Measurements from ENCODE around the gene TIGD6. TPM values are rescaled to one million over a fixed set of nuclear protein-coding genes. Genes with fewer than 3 reads are reported as not detected.
A peak's percentile ranks its signal among the peaks of the same experiment; 100 is the strongest.

Gene TIGD6
- total RNA-seq, 1 experiment from 2014 or later, result 2.1 TPM

DNA sequence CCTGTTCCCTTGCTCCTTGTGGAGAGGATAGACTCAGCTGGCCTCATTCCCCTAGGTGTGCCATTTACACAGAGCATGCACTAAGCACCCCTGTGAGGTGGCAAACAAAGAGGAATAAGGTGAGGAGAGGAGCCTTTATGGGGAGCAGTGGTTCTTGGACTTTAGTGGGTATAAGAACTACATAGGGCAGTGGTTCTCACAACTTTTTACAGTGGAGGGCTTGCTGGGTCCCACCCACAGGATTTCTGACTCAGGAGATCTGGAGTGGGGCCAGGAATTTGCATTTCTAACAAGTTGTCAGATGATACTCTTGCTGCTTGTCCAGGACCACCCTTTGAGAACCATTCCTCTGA, 43.9 kb upstream of the TIGD6 start:
- Mint-ChIP-seq H3K36me3 (peaks cover 72% of the 10 kb centered on the region), H3K27ac (no peak overlapping the region), H3K27me3 (ENCODE audit: low read depth) (no peaks in the 10 kb centered on the region), H3K4me1 (peaks cover 5% of the 10 kb centered on the region), H3K9me3 (no peaks in the 10 kb centered on the region), H3K4me3 (no peak overlapping the region)
- TF ChIP-seq, protein P1, sequence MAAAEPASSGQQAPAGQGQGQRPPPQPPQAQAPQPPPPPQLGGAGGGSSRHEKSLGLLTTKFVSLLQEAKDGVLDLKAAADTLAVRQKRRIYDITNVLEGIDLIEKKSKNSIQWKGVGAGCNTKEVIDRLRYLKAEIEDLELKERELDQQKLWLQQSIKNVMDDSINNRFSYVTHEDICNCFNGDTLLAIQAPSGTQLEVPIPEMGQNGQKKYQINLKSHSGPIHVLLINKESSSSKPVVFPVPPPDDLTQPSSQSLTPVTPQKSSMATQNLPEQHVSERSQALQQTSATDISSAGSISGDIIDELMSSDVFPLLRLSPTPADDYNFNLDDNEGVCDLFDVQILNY (CRISPR knock-in tag; IDR thresholded peaks at IDR 0.05), result no peak
- TF ChIP-seq, protein P2, sequence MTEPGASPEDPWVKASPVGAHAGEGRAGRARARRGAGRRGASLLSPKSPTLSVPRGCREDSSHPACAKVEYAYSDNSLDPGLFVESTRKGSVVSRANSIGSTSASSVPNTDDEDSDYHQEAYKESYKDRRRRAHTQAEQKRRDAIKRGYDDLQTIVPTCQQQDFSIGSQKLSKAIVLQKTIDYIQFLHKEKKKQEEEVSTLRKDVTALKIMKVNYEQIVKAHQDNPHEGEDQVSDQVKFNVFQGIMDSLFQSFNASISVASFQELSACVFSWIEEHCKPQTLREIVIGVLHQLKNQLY (CRISPR knock-in tag; IDR thresholded peaks at IDR 0.05), result no peak
- TF ChIP-seq MYBL2 (CRISPR knock-in tag; IDR thresholded peaks at IDR 0.05), result no peak
- no peak for TF ChIP-seq GTF2I (CRISPR knock-in tag; conservative IDR thresholded peaks at IDR 0.05)
- TF ChIP-seq JUN (CRISPR knock-in tag; IDR thresholded peaks at IDR 0.05), result no peak
- no peak for TF ChIP-seq ZNF138 (CRISPR knock-in tag; conservative IDR thresholded peaks at IDR 0.05)
- no peak for TF ChIP-seq GABPB1 (CRISPR knock-in tag; IDR thresholded peaks at IDR 0.05)
- TF ChIP-seq RORB (CRISPR knock-in tag; IDR thresholded peaks at IDR 0.05), result no peak
- no peak for TF ChIP-seq TEAD1 (CRISPR knock-in tag; IDR thresholded peaks at IDR 0.05)
- TF ChIP-seq, protein P3, sequence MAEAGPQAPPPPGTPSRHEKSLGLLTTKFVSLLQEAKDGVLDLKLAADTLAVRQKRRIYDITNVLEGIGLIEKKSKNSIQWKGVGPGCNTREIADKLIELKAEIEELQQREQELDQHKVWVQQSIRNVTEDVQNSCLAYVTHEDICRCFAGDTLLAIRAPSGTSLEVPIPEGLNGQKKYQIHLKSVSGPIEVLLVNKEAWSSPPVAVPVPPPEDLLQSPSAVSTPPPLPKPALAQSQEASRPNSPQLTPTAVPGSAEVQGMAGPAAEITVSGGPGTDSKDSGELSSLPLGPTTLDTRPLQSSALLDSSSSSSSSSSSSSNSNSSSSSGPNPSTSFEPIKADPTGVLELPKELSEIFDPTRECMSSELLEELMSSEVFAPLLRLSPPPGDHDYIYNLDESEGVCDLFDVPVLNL (CRISPR knock-in tag; IDR thresholded peaks at IDR 0.05; ENCODE audit: borderline replicate concordance, low read depth), result no peak
- TF ChIP-seq, protein P4, sequence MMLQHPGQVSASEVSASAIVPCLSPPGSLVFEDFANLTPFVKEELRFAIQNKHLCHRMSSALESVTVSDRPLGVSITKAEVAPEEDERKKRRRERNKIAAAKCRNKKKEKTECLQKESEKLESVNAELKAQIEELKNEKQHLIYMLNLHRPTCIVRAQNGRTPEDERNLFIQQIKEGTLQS (CRISPR knock-in tag; conservative IDR thresholded peaks at IDR 0.05), result no peak
- TF ChIP-seq JAZF1 (CRISPR knock-in tag; IDR thresholded peaks at IDR 0.05), result no peak
- no peak for TF ChIP-seq CBFB (CRISPR knock-in tag; IDR thresholded peaks at IDR 0.05; ENCODE audit: low read depth)
- TF ChIP-seq ATF1 (CRISPR knock-in tag; IDR thresholded peaks at IDR 0.05), result no peak
- ATAC-seq, result no peak
- POLR2A ChIA-PET, result no interaction called here
- CTCF ChIA-PET, result no interaction called here
- DNase-seq (ENCODE audit: low spot score), result no peak

DNA sequence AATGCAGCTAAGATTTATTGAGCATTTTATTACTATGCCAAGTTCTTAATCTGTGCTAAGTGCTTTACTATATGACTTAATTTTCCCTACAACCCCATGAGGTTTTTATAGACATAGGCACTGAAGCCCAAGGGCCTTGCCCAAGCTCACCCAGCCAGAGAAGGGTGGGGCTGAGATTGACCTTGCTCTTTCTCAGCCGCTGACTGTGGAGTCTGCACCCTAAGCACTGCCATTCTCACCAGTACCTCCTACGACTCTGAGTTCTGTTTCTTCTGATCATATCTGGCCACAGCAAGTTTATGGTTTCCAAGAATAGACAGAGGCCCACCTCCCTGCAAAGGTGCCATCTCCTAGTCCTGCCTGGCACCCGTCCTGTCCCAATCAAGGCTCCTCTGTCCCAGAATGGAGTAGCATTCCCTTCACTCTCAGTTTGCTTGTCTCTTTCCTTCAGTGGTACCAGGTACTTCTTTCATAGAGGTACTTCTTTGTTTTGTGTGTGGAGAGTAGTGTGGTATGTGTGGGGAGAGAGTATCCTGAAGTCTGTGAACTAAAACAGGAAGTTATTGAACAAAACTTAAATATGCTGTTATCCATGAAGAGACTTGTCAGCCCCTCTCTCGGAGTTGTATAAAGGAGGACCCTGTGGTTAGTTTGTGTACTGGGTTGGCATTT, 43.3 kb upstream of the TIGD6 start:
- POLR2A ChIA-PET, result no interaction called here
- peak overlapping the region; percentile 13; the same call in 1 of the 2 replicates for H3K27ac Mint-ChIP-seq
- no peak for DNase-seq (ENCODE audit: low spot score)
- TF ChIP-seq SMAD3 (CRISPR knock-in tag; IDR thresholded peaks at IDR 0.05; ENCODE audit: borderline replicate concordance) (no peak), NFE2L1 (CRISPR knock-in tag; IDR thresholded peaks at IDR 0.05) (no peak), ESRRA (CRISPR knock-in tag; IDR thresholded peaks at IDR 0.05; ENCODE audit: borderline replicate concordance) (no peak)
- no peak for ATAC-seq
- CTCF ChIA-PET, result no interaction called here
- peaks cover 67% of the 10 kb centered on the region for H3K36me3 Mint-ChIP-seq
- peaks cover 5% of the 10 kb centered on the region for H3K4me1 Mint-ChIP-seq
- no peak overlapping the region for H3K4me3 Mint-ChIP-seq
- no peaks in the 10 kb centered on the region for H3K27me3 Mint-ChIP-seq (ENCODE audit: low read depth)
- H3K9me3 Mint-ChIP-seq, result no peaks in the 10 kb centered on the region

DNA sequence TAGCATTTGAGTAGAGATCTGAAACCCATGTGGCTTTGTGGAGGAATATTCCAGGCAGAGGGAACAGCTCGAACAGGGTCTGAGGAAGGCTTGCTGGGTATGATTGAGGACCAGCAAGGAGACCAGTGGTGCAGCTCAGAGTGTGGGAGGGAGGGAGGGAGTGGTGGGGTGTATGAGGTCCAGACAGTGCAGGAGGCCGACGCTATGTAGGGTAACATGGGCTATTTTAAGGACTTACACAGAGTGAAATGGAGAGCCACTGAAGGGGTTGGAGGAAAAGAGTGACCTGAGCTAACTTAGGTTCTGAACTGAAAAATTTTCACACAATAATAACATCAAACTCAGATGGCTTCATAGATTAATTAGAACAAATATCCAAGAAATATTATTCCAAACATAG, 42.0 kb upstream of the TIGD6 start:
- H3K4me1 Mint-ChIP-seq, result peaks cover 5% of the 10 kb centered on the region
- no peaks in the 10 kb centered on the region for H3K27me3 Mint-ChIP-seq (ENCODE audit: low read depth)
- ChIA-PET CTCF (no interaction called here), POLR2A (no interaction called here)
- no peak overlapping the region for H3K4me3 Mint-ChIP-seq
- H3K9me3 Mint-ChIP-seq, result no peaks in the 10 kb centered on the region
- DNase-seq (ENCODE audit: low spot score), result no peak
- ATAC-seq, result no peak
- H3K27ac Mint-ChIP-seq, result no peak overlapping the region
- H3K36me3 Mint-ChIP-seq, result peaks cover 60% of the 10 kb centered on the region
- TF ChIP-seq, protein P5, sequence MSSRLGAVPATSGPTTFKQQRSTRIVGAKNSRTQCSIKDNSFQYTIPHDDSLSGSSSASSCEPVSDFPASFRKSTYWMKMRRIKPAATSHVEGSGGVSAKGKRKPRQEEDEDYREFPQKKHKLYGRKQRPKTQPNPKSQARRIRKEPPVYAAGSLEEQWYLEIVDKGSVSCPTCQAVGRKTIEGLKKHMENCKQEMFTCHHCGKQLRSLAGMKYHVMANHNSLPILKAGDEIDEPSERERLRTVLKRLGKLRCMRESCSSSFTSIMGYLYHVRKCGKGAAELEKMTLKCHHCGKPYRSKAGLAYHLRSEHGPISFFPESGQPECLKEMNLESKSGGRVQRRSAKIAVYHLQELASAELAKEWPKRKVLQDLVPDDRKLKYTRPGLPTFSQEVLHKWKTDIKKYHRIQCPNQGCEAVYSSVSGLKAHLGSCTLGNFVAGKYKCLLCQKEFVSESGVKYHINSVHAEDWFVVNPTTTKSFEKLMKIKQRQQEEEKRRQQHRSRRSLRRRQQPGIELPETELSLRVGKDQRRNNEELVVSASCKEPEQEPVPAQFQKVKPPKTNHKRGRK (CRISPR knock-in tag; IDR thresholded peaks at IDR 0.05; ENCODE audit: borderline replicate concordance), result no peak
- TF ChIP-seq NR1H2 (CRISPR knock-in tag; IDR thresholded peaks at IDR 0.05) (no peak), GRHL2 (CRISPR knock-in tag; IDR thresholded peaks at IDR 0.05; ENCODE audit: insufficient replicate concordance, severe bottlenecking) (no peak)
- TF ChIP-seq, protein P6, sequence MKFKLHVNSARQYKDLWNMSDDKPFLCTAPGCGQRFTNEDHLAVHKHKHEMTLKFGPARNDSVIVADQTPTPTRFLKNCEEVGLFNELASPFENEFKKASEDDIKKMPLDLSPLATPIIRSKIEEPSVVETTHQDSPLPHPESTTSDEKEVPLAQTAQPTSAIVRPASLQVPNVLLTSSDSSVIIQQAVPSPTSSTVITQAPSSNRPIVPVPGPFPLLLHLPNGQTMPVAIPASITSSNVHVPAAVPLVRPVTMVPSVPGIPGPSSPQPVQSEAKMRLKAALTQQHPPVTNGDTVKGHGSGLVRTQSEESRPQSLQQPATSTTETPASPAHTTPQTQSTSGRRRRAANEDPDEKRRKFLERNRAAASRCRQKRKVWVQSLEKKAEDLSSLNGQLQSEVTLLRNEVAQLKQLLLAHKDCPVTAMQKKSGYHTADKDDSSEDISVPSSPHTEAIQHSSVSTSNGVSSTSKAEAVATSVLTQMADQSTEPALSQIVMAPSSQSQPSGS (CRISPR knock-in tag; IDR thresholded peaks at IDR 0.05; ENCODE audit: borderline replicate concordance, low read depth), result no peak
- TF ChIP-seq, protein P7, sequence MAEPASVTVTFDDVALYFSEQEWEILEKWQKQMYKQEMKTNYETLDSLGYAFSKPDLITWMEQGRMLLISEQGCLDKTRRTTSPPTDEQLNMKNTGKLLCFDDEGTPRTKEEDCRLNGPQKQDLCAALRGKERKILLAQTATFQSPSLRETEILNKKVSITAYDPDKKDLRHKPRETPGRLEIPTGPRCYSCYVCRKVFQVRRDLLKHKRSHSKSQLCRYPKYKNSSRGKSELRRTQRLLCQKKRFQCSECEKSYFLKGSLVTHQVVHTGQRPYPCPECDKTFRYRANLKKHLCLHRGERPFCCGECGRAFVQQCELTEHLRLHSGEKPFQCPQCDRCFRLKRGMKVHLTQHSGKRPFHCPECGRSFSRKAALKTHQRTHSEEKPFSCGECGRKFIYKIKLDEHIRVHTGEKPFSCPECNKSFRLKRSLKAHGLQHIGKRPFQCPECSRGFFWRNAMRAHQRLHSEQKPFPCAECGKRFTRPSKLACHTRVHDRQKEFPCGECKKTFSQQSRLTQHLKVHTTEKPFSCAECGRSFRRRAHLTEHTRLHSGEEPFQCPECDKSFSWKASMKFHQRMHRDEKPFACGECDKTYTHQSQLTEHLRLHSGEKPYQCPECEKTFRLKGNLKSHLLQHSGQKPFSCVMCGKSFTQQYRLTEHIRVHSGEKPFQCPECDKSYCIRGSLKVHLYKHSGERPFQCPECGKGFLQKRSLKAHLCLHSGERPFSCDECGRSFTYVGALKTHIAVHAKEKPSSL (CRISPR knock-in tag; conservative IDR thresholded peaks at IDR 0.05), result no peak

Measured in WTC11 (cell line).